ENCODE results near the gene TMCO2.

DNA sequence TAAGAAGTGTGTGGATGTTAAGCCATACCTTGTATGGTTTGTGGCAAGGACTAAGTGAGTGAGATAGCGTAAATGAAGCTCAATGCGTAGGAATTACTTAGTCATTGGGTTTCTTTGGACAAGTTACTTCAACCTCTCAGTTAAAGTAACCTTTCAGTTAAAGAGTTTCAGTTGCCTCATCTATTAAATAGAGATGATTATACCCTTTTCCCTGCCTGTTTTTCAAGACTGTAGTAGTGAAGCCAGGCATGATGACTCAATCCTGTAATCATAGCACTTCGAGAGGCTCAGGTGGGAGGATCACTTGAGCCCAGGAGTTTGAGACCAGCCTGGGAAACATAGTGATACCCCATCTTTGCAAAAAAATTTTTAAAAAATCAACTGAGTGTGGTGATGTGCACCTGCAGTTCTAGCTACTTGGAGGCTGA, 16.6 kb downstream of the TMCO2 start:
- TF ChIP-seq, protein P1, sequence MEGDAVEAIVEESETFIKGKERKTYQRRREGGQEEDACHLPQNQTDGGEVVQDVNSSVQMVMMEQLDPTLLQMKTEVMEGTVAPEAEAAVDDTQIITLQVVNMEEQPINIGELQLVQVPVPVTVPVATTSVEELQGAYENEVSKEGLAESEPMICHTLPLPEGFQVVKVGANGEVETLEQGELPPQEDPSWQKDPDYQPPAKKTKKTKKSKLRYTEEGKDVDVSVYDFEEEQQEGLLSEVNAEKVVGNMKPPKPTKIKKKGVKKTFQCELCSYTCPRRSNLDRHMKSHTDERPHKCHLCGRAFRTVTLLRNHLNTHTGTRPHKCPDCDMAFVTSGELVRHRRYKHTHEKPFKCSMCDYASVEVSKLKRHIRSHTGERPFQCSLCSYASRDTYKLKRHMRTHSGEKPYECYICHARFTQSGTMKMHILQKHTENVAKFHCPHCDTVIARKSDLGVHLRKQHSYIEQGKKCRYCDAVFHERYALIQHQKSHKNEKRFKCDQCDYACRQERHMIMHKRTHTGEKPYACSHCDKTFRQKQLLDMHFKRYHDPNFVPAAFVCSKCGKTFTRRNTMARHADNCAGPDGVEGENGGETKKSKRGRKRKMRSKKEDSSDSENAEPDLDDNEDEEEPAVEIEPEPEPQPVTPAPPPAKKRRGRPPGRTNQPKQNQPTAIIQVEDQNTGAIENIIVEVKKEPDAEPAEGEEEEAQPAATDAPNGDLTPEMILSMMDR (IDR thresholded peaks at IDR 0.05): no peak
- no peak for TF ChIP-seq POLR2A (IDR thresholded peaks at IDR 0.05)
